ENCODE results near the gene ZBTB1.
A peak's percentile ranks its signal among the peaks of the same experiment; 100 is the strongest.

Gene ZBTB1, protein sequence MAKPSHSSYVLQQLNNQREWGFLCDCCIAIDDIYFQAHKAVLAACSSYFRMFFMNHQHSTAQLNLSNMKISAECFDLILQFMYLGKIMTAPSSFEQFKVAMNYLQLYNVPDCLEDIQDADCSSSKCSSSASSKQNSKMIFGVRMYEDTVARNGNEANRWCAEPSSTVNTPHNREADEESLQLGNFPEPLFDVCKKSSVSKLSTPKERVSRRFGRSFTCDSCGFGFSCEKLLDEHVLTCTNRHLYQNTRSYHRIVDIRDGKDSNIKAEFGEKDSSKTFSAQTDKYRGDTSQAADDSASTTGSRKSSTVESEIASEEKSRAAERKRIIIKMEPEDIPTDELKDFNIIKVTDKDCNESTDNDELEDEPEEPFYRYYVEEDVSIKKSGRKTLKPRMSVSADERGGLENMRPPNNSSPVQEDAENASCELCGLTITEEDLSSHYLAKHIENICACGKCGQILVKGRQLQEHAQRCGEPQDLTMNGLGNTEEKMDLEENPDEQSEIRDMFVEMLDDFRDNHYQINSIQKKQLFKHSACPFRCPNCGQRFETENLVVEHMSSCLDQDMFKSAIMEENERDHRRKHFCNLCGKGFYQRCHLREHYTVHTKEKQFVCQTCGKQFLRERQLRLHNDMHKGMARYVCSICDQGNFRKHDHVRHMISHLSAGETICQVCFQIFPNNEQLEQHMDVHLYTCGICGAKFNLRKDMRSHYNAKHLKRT

DNA sequence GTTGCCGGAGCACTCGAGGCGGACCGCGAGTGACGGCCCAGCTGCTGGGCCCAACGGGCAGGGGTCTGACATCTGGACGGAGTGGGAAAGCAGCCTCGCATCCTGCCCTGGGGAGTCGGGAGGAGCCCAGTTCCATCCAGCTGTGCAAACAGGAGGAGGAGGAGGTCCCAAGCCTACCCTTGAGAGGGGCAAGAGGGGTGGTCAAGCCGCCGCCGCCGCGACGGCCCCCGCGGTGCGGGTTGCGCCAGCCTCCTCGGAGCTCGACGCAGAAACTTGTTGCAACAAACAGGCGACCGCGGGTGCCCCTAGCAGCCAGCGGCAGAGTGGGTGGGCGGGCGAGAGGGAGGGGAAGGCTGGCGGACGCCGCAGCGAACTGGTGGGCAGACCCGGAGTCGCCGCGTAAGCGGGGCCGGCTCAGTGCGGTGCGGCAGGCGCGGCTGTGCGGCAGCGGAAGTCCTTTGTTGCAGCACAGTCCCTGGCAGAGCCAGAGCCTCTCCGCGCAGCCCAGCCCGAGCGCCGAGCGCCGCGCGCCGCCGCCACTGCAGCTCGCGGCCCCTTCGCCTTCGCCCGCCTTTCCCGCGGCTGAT, at the start of gene ZBTB1:
TSS of gene ZBTB1 (plus strand) at position 461 of the 587 bp plus-strand sequence. CDS start 16,735 bp downstream, outside the sequence.
- DNase-seq = peak; percentile 67

DNA sequence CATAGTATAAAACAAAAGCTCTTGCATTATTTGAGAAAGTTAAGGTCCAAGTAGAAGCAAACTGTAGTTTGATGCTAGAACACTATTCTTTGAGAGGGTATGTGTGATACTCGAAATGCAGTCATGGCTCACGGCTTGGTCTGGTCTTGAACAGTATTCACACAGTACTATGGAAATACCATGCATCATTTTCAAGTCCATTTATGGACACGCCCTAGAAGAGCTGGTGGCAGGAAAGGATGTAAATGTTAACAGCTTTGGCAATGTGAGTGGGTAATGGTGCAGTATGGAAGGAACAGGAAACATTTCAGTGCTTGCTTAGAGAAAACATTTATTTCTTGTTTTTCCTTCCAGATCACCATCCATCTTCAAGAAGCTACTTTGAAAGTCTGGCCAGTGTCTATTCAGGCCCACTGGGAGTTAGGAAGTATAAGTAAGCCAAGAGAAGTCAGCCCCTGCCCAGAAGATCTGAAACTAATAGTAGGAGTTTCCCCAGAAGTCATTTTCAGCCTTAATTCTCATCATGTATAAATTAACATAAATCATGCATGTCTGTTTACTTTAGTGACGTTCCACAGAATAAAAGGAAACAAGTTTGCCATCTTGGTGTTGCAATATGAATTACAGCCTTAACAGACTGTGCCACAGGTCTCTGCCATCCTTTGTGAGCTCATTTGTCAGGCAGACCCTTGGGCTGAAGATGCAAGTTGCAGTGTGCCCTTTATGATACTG, 45.0 kb upstream of the ZBTB1 start:
- DNase-seq = no peak

DNA sequence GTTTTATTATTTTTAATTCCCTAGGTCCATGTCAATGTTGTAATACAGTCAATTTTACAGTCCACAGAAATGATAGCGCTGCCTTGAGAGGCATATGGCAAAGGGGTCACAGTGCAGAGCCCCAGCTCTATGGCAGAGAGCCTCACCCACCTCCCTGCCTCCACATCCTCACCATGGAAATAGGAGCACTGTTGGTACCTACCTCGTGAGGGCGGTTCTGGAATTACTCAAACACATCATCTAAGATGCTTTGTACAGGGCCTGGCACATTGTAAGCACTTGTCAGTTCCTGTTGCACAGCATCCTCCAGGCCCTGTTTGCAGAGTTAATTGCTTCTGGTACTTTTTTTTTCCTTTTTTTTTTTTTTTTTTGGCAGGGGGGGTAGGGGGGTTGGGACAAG, 43.3 kb upstream of the ZBTB1 start:
- DNase-seq = no peak

DNA sequence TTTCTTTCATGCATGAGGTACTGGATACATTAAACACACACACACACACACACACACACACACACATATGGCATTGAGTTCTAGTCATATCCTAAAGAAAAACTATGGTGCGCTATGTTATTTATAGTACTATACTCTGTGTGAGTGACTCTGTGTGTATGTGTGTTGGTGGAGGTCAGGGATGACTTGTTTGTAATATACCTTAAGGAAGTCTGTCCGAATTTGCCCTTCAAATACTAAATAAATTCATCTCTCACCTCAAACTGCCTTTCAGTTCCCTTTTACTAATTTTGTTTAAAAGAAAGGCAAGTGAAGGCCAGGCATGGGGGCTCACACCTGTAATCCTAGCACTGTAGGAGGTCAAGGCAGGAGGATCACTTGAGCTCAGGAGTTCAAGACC, 41.4 kb upstream of the ZBTB1 start:
- no peak for DNase-seq

GRCh38 chr14:64463873-64464272, 40.7 kb upstream of the ZBTB1 start:
- no peak for DNase-seq

GRCh38 chr14:64464651-64465050, 39.9 kb upstream of the ZBTB1 start:
- peak; percentile 51 for DNase-seq

DNA sequence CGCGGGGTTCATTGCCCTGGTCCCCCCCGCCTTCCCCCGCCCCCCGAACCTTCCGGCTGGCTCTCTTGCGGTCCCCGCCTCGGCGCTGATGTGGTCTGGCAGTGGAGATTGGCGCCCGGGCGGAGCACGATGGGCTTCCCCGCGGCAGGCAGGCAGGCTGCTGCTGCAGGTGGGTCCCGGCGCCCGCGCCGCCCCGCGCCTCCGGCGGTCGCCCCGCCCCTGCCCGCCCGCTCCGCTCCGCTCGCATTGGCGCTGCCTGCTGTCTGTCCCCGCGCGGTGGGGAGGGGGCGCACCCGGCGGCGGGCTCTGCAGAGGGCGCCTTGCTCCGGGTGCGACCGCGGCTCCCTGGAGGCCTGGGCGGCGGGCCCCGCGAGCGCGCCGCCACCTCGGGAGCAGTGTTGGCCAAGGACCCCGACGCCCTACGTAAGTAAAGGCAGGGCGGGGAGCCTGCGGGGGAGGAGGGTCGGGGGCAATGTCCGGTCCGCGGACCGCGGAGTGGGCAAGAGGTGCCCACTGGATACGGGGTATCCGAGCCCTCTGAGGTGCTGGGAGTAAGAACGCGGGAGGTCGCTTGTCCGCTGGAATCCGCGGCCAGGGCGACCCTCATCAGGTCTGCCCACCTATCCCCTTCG, 39.3 kb upstream of the ZBTB1 start, which contains the start of gene AKAP5:
TSS of gene AKAP5 (plus strand) at position 309 of the 632 bp plus-strand sequence. CDS start 2,896 bp downstream, outside the sequence.
- DNase-seq = peak; percentile 88

GRCh38 chr14:64465831-64466554, 38.6 kb upstream of the ZBTB1 start:
- peak; percentile 37 for DNase-seq

DNA sequence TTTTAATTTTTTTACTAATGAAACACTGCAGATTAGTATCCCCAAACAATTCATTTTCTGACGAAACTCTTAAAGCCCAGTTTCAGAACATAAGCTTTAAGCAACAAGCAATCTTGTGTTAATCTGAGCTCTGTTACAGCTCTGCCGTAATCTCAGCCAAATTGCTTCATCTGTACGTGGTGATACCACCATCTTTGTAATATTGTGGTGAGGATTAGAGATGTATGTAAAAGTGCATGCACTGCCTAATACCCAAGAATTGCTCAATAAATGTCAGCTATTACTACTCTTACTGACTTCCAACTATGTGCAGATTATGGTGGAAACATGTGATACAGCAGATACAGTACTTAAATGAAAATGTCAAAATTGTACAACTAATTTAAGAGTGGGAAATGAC, 37.5 kb upstream of the ZBTB1 start:
- no peak for DNase-seq

DNA sequence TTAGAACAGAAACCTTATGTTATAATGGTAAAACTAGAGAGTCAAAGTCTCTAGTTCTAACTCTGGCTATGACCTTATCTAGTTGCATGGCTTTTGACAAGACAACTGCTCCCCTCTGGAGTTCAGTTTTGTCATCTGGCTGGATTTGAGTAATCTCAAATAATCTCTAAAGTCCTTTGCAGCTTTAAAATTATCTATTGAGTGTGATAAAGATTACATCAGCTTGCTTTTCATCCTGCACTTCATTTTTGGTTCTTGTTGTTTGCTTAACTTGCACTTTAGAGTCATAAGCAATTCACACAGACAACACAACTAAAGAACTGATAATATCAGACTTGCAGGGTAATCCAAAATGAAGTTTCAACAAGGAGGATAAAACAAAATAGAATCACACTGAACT, 37.0 kb upstream of the ZBTB1 start:
- no peak for DNase-seq

- DNase-seq = no peak
Measured at GRCh38 chr14:64468451-64468850, 36.1 kb upstream of the ZBTB1 start.

DNA sequence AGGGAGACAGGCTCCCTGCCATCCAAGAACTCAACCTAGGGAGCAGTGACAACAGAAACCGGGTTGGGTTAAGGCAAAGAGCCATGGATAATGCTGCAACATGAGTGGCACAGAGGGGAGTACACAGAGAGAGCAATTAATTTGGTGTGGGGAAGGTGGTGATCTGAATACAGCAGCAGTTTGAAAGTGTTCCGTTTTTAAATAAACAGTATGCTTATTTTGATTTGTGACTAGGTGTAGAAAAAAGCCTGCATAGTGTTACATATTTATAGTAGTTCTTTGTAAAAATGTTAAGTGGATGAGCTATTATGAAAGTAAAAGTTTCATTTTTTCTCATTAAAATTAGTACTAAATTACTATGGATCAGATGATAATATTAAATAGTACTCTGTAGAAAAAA, 30.5 kb upstream of the ZBTB1 start:
- DNase-seq = no peak

DNA sequence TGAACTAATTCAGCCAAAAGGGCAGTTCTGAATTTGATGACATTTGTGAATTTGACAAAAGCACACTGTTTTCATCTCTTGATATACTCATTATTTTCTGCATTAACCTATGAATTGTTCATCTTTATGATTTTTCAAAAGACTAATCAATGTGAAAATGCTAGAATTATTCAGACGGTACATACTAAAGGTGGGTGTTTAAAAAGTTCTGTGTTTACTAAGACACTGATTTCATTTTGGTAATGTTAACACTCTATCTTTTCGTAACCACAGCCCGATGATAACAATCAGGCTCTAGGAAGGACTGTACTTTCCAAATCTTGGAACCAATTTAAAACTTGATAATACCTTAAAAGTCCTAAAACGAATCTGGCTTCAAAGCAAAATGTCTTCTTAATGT, 29.9 kb upstream of the ZBTB1 start:
- DNase-seq = no peak

DNA sequence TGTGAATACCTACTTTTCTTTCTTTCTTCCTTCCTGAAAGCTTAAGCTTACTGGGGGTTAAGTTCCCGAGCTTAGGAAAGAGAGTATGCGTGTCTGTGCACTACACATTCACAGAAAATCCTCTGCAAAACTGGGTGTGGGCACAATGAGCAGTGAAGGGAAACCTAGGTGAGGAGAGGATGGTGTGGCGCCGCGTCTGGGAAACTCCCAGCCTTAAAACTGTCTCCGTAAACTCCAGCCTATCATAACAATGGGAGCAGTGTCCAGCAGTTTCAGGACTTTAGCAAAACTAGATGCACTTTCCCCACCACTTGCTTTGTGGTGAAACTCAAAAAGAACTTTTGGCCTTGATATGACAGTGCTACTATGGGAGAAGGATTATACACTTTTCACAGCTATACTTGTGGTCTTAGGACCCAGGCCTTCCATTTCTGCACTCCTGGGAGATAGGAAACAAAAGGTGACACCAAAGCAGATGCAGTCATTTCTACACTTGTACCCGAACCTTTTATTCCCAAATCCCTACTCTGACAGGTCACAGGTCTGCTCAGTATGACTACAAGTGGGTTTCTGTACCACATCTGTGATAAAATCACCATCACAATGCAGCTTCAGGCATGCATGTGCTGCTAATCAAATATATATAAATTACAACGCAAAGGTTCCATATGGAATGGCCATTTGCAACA, 28.8 kb upstream of the ZBTB1 start:
- no peak for DNase-seq

- no peak for DNase-seq
Measured at GRCh38 chr14:64476438-64476837, 28.1 kb upstream of the ZBTB1 start.

GRCh38 chr14:64478634-64479250, 25.8 kb upstream of the ZBTB1 start:
- no peak for DNase-seq

DNA sequence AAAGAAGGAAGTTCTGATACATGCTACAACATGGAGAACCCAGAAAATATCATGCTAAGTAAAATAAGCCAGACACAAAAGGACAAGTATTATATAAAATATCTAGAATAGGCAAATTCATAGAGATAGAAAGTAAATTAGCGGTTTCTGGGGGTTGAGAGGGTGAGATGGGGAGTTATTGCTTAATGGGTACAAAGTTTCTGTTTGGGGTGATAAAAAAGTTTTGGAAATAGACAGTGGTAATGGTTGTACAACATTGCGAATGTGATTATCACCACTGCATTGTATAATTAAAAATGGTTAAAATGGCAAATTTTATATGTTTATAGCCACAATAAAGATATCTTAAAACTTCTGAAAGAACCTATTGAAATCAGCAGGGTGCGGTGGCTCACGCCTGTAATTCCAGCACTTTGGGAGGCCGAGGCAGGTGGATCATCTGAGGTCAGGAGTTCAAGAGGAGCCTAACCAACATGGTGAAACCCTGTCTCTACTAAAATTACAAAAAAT, 15.9 kb upstream of the ZBTB1 start:
- DNase-seq = no peak

- no peak for DNase-seq
Measured at GRCh38 chr14:64491637-64492036, 12.9 kb upstream of the ZBTB1 start.

- DNase-seq = no peak
Measured at GRCh38 chr14:64493455-64493854, 11.1 kb upstream of the ZBTB1 start.

- DNase-seq = no peak
Measured at GRCh38 chr14:64495252-64495651, 9.3 kb upstream of the ZBTB1 start.

GRCh38 chr14:64496764-64497163, 7.8 kb upstream of the ZBTB1 start:
- no peak for DNase-seq
